ENCODE measurements around the gene SYCE1L. TPM values are rescaled to one million over a fixed set of nuclear protein-coding genes. Genes with fewer than 3 reads are reported as not detected.

Gene SYCE1L
- total RNA-seq, 1 experiment from 2014 or later: 0.12 TPM

GRCh38 chr16:77250400-77250799 is 51.2 kb downstream of the SYCE1L start:
- no peak for DNase-seq (ENCODE audit: low spot score)

Other genes starting within 250 kb of the SYCE1L start
- gene MON1B, start 8.2 kb upstream of the SYCE1L start, total RNA-seq (2014; rRNA removed; shearing (Covaris generic)): 8.5 and 10.7 TPM in 2 replicates
- not detected in 2 replicates for gene ADAMTS18, start 235.6 kb downstream of the SYCE1L start, total RNA-seq (2014; rRNA removed; shearing (Covaris generic))